Neuronal stem cell (in vitro differentiated cells): ENCODE measurements around the gene OR2J3.
"Not testable (repeated sequence)": the region's sequence is repeated elsewhere in the genome, so short reads cannot be mapped to it uniquely, and the experiment has no call there.

ENCODE experiments used
- DNase-seq: peaks from one replicate; pipeline ENCODE4 v3.0.0-alpha.2; 2013; ENCODE audit warnings: low spot score
- H2AFZ ChIP-seq: one replicate; pipeline ENCODE4 v1.6.1; 2013; ENCODE audit warnings: mild to moderate bottlenecking, low read length, inconsistent platforms
- H2AK5ac ChIP-seq: 2 replicates; pipeline ENCODE4 v1.6.1; 2013; ENCODE audit warnings: low read depth, mild to moderate bottlenecking, inconsistent platforms, low read length, moderate library complexity, mixed read lengths
- H2BK120ac ChIP-seq: 2 replicates; pipeline ENCODE4 v1.6.1; 2013; ENCODE audit warnings: low read depth, mild to moderate bottlenecking, inconsistent platforms, low read length, moderate library complexity, mixed read lengths
- H2BK12ac ChIP-seq: one replicate; pipeline ENCODE4 v1.6.1; 2013; ENCODE audit warnings: low read length, inconsistent platforms
- H2BK15ac ChIP-seq: 2 replicates; pipeline ENCODE4 v1.6.1; 2013; ENCODE audit warnings: mild to moderate bottlenecking, low read length, inconsistent platforms, mixed read lengths
- H2BK5ac ChIP-seq: one replicate; pipeline ENCODE4 v1.6.1; 2013; ENCODE audit warnings: inconsistent platforms, mild to moderate bottlenecking, low read length, moderate library complexity
- H3K14ac ChIP-seq: one replicate; pipeline ENCODE4 v1.6.1; 2013; ENCODE audit warnings: low read length, inconsistent platforms
- H3K18ac ChIP-seq: 2 replicates; pipeline ENCODE4 v1.6.1; 2013; ENCODE audit warnings: low read length, inconsistent platforms
- H3K23ac ChIP-seq: 2 replicates; pipeline ENCODE4 v1.6.1; 2013; ENCODE audit warnings: low read depth, mild to moderate bottlenecking, mixed read lengths, low read length, inconsistent platforms; ENCODE audit not compliant: poor library complexity
- H3K27ac ChIP-seq: replicated peaks from 3 replicates; pipeline ENCODE4 v1.5.1; 2013; ENCODE audit warnings: low read length, inconsistent platforms
- H3K27me3 ChIP-seq, 3 experiments: 2 replicates each; pipeline ENCODE4 v1.6.1; 2013; ENCODE audit warnings: low read length in 3 of 3, mild to moderate bottlenecking in 2 of 3, inconsistent platforms in 1 of 3, low read depth in 1 of 3, mixed read lengths in 1 of 3, moderate library complexity in 1 of 3; ENCODE audit not compliant: control insufficient read depth in 3 of 3, insufficient read depth in 3 of 3
- H3K36me3 ChIP-seq, 2 donors: replicated peaks in 1 of 2; 2 replicates each; pipeline ENCODE4 v1.6.1; 2013; ENCODE audit warnings: low read length in 2 of 2; ENCODE audit not compliant: control insufficient read depth in 2 of 2, insufficient read depth in 2 of 2
- H3K4ac ChIP-seq: 2 replicates; pipeline ENCODE4 v1.6.1; 2013; ENCODE audit warnings: inconsistent platforms, mild to moderate bottlenecking, low read length, moderate library complexity
- H3K4me1 ChIP-seq, 2 donors: 1 replicate in 1 of 2; 2 replicates in 1 of 2; pipeline ENCODE4 v1.6.1; 2013; ENCODE audit warnings: low read length in 2 of 2, low read depth in 1 of 2; ENCODE audit not compliant: control insufficient read depth in 2 of 2, insufficient read depth in 1 of 2
- H3K4me2 ChIP-seq: one replicate; pipeline ENCODE4 v1.6.1; 2013; ENCODE audit warnings: mild to moderate bottlenecking, low read length, inconsistent platforms; ENCODE audit not compliant: insufficient read depth, poor library complexity, severe bottlenecking
- H3K4me3 ChIP-seq, 2 donors: 2 replicates each; pipeline ENCODE4 v1.5.1; 2013; ENCODE audit warnings: low read length in 2 of 2, mild to moderate bottlenecking in 2 of 2, inconsistent platforms in 1 of 2, moderate library complexity in 1 of 2
- H3K79me1 ChIP-seq: one replicate; pipeline ENCODE4 v1.6.1; 2013; ENCODE audit warnings: low read depth, mild to moderate bottlenecking, inconsistent platforms, low read length, moderate library complexity
- H3K9ac ChIP-seq: one replicate; pipeline ENCODE4 v1.6.1; 2013; ENCODE audit warnings: mild to moderate bottlenecking, low read depth, low read length, inconsistent platforms; ENCODE audit not compliant: poor library complexity
- H3K9me3 ChIP-seq, 2 donors: replicated peaks in 1 of 2; 2 replicates each; pipeline versions ENCODE3 to v1.6.1; 2013; ENCODE audit warnings: low read length in 2 of 2, mild to moderate bottlenecking in 2 of 2, inconsistent platforms in 1 of 2, low read depth in 1 of 2, mixed read lengths in 1 of 2, moderate library complexity in 1 of 2; ENCODE audit not compliant: control insufficient read depth in 2 of 2, insufficient read depth in 1 of 2
- H4K8ac ChIP-seq: one replicate; pipeline ENCODE4 v1.6.1; 2013; ENCODE audit warnings: low read depth, mild to moderate bottlenecking, inconsistent platforms, low read length, moderate library complexity
- H4K91ac ChIP-seq: one replicate; pipeline ENCODE4 v1.6.1; 2013; ENCODE audit warnings: low read length, low read depth, mild to moderate bottlenecking, inconsistent platforms; ENCODE audit not compliant: poor library complexity
- WGBS, 2 donors: extraction: QIAGEN DNeasy Blood & Tissue Kit; methylation state at CpG; one replicate each; pipeline ENCODE4 v1.1.7; 2013; ENCODE audit warnings: missing lambda C conversion rate in 2 of 2, mixed read lengths in 1 of 2; ENCODE audit not compliant: insufficient read length in 2 of 2, insufficient replicate concordance in 1 of 2; ENCODE audit errors: extremely low coverage in 2 of 2; 5-methylcytosine and 5-hydroxymethylcytosine counted together

The OR2J3 gene

DNA sequence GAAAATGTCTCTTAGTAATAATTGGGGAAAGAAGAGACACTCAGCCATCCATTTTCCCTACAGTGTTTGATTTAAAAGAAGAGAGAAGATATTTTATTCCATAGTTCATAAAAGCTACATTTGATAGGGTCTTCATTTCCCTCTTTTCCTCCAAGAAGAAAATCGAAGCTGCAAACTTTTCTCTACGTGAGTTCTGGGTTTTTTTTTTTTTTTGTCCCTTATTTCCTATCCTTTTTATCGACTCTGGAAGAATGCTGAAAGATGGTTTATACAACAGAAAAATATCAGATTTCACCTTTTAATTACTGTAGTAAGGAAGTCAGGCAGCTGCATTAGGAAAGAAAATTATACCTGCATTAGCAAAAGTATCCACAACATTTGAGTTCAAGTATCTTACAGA, 8.7 kb upstream of the OR2J3 start, which contains the start of gene OR2J1:
Gene OR2J1 (plus strand): TSS at position 301 of the 400 bp plus-strand sequence. CDS start 1,453 bp downstream, outside the sequence.
- no CpG with 5 or more reads among the region's 3 CpGs for WGBS, 2 donors
- H2BK120ac ChIP-seq, result no peak within 1 kb of the TSS

DNA sequence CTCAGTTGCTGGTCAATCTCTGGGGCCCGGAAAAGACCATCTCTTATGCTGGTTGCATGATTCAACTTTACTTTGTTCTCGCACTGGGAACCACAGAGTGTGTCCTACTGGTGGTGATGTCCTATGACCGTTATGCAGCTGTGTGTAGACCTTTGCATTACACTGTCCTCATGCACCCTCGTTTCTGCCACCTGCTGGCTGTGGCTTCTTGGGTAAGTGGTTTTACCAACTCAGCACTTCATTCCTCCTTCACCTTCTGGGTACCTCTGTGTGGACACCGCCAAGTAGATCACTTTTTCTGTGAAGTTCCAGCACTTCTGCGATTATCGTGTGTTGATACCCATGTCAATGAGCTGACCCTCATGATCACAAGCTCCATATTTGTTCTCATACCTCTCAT, 4.3 kb downstream of the OR2J3 start:
- no peak overlapping the region for H3K4me2 ChIP-seq
- H3K27me3 ChIP-seq, result no peaks in the 10 kb centered on the region
- no peak overlapping the region for H4K91ac ChIP-seq
- H3K23ac ChIP-seq, result no peak overlapping the region
- no peak overlapping the region for H2AFZ ChIP-seq
- no peak overlapping the region for H3K18ac ChIP-seq
- no peak overlapping the region for H3K4me3 ChIP-seq
- no peak overlapping the region for H4K8ac ChIP-seq
- no peaks in the 10 kb centered on the region for H3K9me3 ChIP-seq
- H2BK120ac ChIP-seq, result no peak overlapping the region
- H3K9ac ChIP-seq, result no peak overlapping the region
- no peak overlapping the region for H2BK15ac ChIP-seq
- no peak overlapping the region for H3K27ac ChIP-seq
- DNase-seq, result no peak
- no peak overlapping the region for H3K4ac ChIP-seq
- H3K79me1 ChIP-seq, result no peaks in the 10 kb centered on the region
- no peak overlapping the region for H2BK5ac ChIP-seq
- H3K4me1 ChIP-seq, result no peaks in the 10 kb centered on the region
- no peak overlapping the region for H3K14ac ChIP-seq
- WGBS, 2 donors, result no CpG with 5 or more reads among the region's 7 CpGs
- H3K36me3 ChIP-seq, result no peaks in the 10 kb centered on the region
- H2BK12ac ChIP-seq, result no peak overlapping the region
- H2AK5ac ChIP-seq, result no peak overlapping the region

More for the DNA sequence above, 8.7 kb upstream of the OR2J3 start, which contains the start of gene OR2J1:
- no peak within 1 kb of the TSS for H2BK15ac ChIP-seq
- H2BK12ac ChIP-seq, result no peak within 1 kb of the TSS
- no peaks in the 10 kb centered on the region for H3K9me3 ChIP-seq
- no peak within 1 kb of the TSS for H2AFZ ChIP-seq
- H4K8ac ChIP-seq, result no peak within 1 kb of the TSS
- no peak within 1 kb of the TSS for H3K4me2 ChIP-seq
- no peaks in the 10 kb centered on the region for H3K4me1 ChIP-seq
- H3K4ac ChIP-seq, result no peak within 1 kb of the TSS
- no peak within 1 kb of the TSS for H3K4me3 ChIP-seq
- H3K14ac ChIP-seq, result no peak within 1 kb of the TSS
- no peaks in the 10 kb centered on the region for H3K36me3 ChIP-seq
- no peaks in the 10 kb centered on the region for H3K79me1 ChIP-seq
- H3K18ac ChIP-seq, result no peak within 1 kb of the TSS
- H3K27me3 ChIP-seq, result no peaks in the 10 kb centered on the region
- H4K91ac ChIP-seq, result no peak within 1 kb of the TSS
- no peak within 1 kb of the TSS for H2BK5ac ChIP-seq
- DNase-seq, result no peak
- no peak within 1 kb of the TSS for H3K27ac ChIP-seq
- H3K23ac ChIP-seq, result no peak within 1 kb of the TSS
- no peak within 1 kb of the TSS for H3K9ac ChIP-seq
- H2AK5ac ChIP-seq, result no peak within 1 kb of the TSS

DNA sequence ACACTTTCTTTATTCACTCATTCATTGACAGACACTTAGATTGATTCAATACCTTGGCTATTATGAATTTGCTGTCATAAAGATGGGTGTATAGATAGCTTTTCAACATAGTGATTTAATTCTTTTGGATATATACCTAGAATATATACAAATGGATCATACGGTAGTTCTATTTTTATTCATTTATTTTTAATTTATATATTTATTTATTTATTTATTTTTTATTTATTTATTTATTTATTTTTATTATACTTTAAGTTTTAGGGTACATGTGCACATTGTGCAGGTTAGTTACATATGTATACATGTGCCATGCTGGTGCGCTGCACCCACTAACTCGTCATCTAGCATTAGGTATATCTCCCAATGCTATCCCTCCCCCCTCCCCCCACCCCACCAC, 7.1 kb downstream of the OR2J3 start:
- not testable (repeated sequence) for H3K4me1 ChIP-seq, H2BK12ac ChIP-seq, H3K4me3 ChIP-seq, H2BK15ac ChIP-seq, H2AFZ ChIP-seq, H2AK5ac ChIP-seq, H3K4me2 ChIP-seq, H3K27me3 ChIP-seq, DNase-seq, H2BK5ac ChIP-seq, H3K9ac ChIP-seq, H3K23ac ChIP-seq, H3K18ac ChIP-seq, H3K9me3 ChIP-seq, H3K79me1 ChIP-seq, H4K8ac ChIP-seq, H4K91ac ChIP-seq, H3K27ac ChIP-seq, H2BK120ac ChIP-seq, H3K36me3 ChIP-seq, H3K4ac ChIP-seq, H3K14ac ChIP-seq
- no CpG with 5 or more reads among the region's 3 CpGs for WGBS, 2 donors

DNA sequence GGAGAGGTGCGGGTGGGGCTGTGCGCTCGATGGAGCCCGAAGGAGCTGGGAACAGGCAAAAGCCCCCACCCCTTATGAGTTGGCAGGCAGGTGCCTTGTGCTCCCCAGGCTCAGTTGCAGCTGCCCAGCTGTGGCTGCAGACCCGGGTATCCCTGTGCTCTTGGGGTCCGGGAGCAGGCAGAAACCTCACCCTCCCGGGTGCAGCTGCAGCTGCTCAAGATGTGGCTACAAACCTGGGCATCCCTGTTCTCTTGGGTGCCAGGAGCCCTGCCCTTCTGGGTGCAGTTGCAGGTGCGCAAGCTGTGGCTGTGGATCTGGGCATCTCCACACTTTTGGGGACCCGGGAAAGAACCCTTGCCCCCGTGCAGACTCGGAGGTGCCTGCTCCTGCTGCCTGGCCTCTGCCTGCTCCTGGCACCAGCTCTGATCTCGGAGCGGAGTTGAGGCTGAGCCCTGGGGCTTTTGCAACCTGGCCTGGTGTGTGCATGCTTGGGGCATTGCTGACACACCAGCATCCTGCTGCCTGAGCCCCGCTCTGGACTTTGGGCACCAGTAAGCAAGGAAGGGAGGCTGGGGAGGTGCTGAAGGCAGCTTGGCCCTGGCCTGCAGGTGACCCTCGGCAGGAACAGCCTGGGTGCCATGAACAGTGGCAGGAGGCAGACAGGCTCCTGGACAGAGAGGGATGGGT, 21.6 kb downstream of the OR2J3 start:
- H3K4me1 ChIP-seq, result no peaks in the 10 kb centered on the region
- H3K18ac ChIP-seq, result peak overlapping the region; percentile 35
- no peak for DNase-seq
- peaks cover 0 to 11% (median 0%) of the 10 kb centered on the region in 3 experiments for H3K27me3 ChIP-seq
- no peak overlapping the region for H3K23ac ChIP-seq
- H3K9ac ChIP-seq, result peak overlapping the region; percentile 50
- no peak overlapping the region for H2BK12ac ChIP-seq
- no peak overlapping the region for H2BK5ac ChIP-seq
- H4K91ac ChIP-seq, result no peak overlapping the region
- H2AK5ac ChIP-seq, result no peak overlapping the region
- WGBS, 2 donors, result no CpG with 5 or more reads among the region's 15 CpGs
- no peak overlapping the region for H2BK120ac ChIP-seq
- no peak overlapping the region for H2BK15ac ChIP-seq
- H3K4me2 ChIP-seq, result no peak overlapping the region
- no peak overlapping the region for H2AFZ ChIP-seq
- no peaks in the 10 kb centered on the region for H3K9me3 ChIP-seq
- H3K36me3 ChIP-seq, result no peaks in the 10 kb centered on the region
- H4K8ac ChIP-seq, result no peak overlapping the region
- no peak overlapping the region for H3K4me3 ChIP-seq
- no peaks in the 10 kb centered on the region for H3K79me1 ChIP-seq
- no peak overlapping the region for H3K4ac ChIP-seq
- peak overlapping the region; percentile 94 for H3K14ac ChIP-seq
- H3K27ac ChIP-seq, result no peak overlapping the region
